SK-N-SH treated with all-trans-retinoic acid at 6 μM for 48 hours (cell line): ENCODE data around the gene ST6GALNAC5.

Source experiments
- ATAC-seq: fragments of 200-7000 bp; cut with Tn5 transposase; 3 replicates; pipeline ENCODE4 v1.9.1; 2020; ENCODE audit warnings: mild to moderate bottlenecking, moderate library complexity
- ARNTL ChIP-seq: fragments of 450-650 bp; formaldehyde crosslinking; IDR thresholded peaks from 2 replicates; pipeline ENCODE4 v1.5.0; 2020; ENCODE audit warnings: low read depth, mild to moderate bottlenecking, moderate library complexity, borderline replicate concordance
- BACH2 ChIP-seq: fragments of 250-450 bp; sonication (Bioruptor Pico); IDR thresholded peaks from 2 replicates; pipeline ENCODE4 v1.9.0; 2021; ENCODE audit warnings: mild to moderate bottlenecking, borderline replicate concordance
- CSDC2 ChIP-seq: fragments of 250-450 bp; sonication (Bioruptor Pico); IDR thresholded peaks from 2 replicates; pipeline ENCODE4 v1.5.0; 2020; ENCODE audit warnings: mild to moderate bottlenecking, moderate library complexity
- ESRRG ChIP-seq: fragments of 250-450 bp; sonication (Bioruptor Pico); IDR thresholded peaks from 2 replicates; pipeline ENCODE4 v1.6.1; 2021; ENCODE audit warnings: mild to moderate bottlenecking
- ISL1 ChIP-seq: fragments of 250-450 bp; sonication (Bioruptor Pico); IDR thresholded peaks from 2 replicates; pipeline ENCODE4 v2.1.2; 2022; ENCODE audit warnings: mild to moderate bottlenecking, moderate library complexity
- OSR1 ChIP-seq: fragments of 250-450 bp; sonication (Bioruptor Pico); IDR thresholded peaks from 2 replicates; pipeline ENCODE4 v1.8.0; 2022; ENCODE audit warnings: moderate library complexity, mild to moderate bottlenecking, inconsistent platforms
- RARB ChIP-seq: fragments of 250-450 bp; sonication (Bioruptor Pico); IDR thresholded peaks from 2 replicates; pipeline ENCODE4 v1.8.0; 2021; ENCODE audit warnings: mild to moderate bottlenecking, moderate library complexity
- SNAI2 ChIP-seq: fragments of 250-450 bp; sonication (Bioruptor Pico); IDR thresholded peaks from 2 replicates; pipeline ENCODE4 v1.5.0; 2020; ENCODE audit warnings: mild to moderate bottlenecking, moderate library complexity
- TCF4 ChIP-seq: fragments of 250-450 bp; sonication (Bioruptor Pico); IDR thresholded peaks from 2 replicates; pipeline ENCODE4 v1.8.0; 2021; ENCODE audit warnings: mild to moderate bottlenecking, moderate library complexity, borderline replicate concordance
- TOX ChIP-seq: fragments of 250-450 bp; sonication (Bioruptor Pico); IDR thresholded peaks from 2 replicates; pipeline ENCODE4 v1.8.0; 2021; ENCODE audit warnings: mild to moderate bottlenecking, moderate library complexity, borderline replicate concordance
- ZC3H10 ChIP-seq: fragments of 250-450 bp; sonication (Bioruptor Pico); IDR thresholded peaks from 2 replicates; pipeline ENCODE4 v1.5.1; 2021; ENCODE audit warnings: mild to moderate bottlenecking, moderate library complexity
- ZFP3 ChIP-seq: fragments of 250-450 bp; sonication (Bioruptor Pico); IDR thresholded peaks from 2 replicates; pipeline ENCODE4 v1.5.0; 2020; ENCODE audit warnings: mild to moderate bottlenecking, moderate library complexity
- ZFP30 ChIP-seq: fragments of 450-650 bp; formaldehyde crosslinking; IDR thresholded peaks from 2 replicates; pipeline ENCODE4 v1.5.0; 2022; ENCODE audit warnings: mild to moderate bottlenecking, moderate library complexity
- ZNF565 ChIP-seq: fragments of 450-650 bp; formaldehyde crosslinking; conservative IDR thresholded peaks from 2 replicates; pipeline ENCODE4 v1.5.0; 2020; ENCODE audit warnings: low read depth, mild to moderate bottlenecking, moderate library complexity
- ZNF70 ChIP-seq: fragments of 450-650 bp; formaldehyde crosslinking; IDR thresholded peaks from 2 replicates; pipeline ENCODE4 v1.5.0; 2020; ENCODE audit warnings: mild to moderate bottlenecking, moderate library complexity
- ZNF8 ChIP-seq: fragments of 450-650 bp; formaldehyde crosslinking; IDR thresholded peaks from 2 replicates; pipeline ENCODE4 v1.5.0; 2020; ENCODE audit warnings: mild to moderate bottlenecking, moderate library complexity
- TF ChIP-seq, protein P1 (sequence below): fragments of 250-450 bp; sonication (Bioruptor Pico); IDR thresholded peaks from 2 replicates; pipeline ENCODE4 v1.5.0; 2020; ENCODE audit warnings: mild to moderate bottlenecking, moderate library complexity
- TF ChIP-seq, protein P2 (sequence below): fragments of 250-450 bp; sonication (Bioruptor Pico); IDR thresholded peaks from 2 replicates; pipeline ENCODE4 v1.5.1; 2021; ENCODE audit warnings: mild to moderate bottlenecking, moderate library complexity
- TF ChIP-seq, protein P3 (sequence below): fragments of 250-450 bp; sonication (Bioruptor Pico); IDR thresholded peaks from 2 replicates; pipeline ENCODE4 v1.8.0; 2021; ENCODE audit warnings: low read depth, mild to moderate bottlenecking, moderate library complexity, borderline replicate concordance
- TF ChIP-seq, protein P4 (sequence below): fragments of 250-450 bp; sonication (Bioruptor Pico); IDR thresholded peaks from 2 replicates; pipeline ENCODE4 v1.5.1; 2020; ENCODE audit warnings: low read depth, mild to moderate bottlenecking, moderate library complexity
- TF ChIP-seq, protein P5 (sequence below): fragments of 250-450 bp; sonication (Bioruptor Pico); IDR thresholded peaks from 2 replicates; pipeline ENCODE4 v1.8.0; 2020; ENCODE audit warnings: mild to moderate bottlenecking, moderate library complexity, borderline replicate concordance

ST6GALNAC5 gene

DNA sequence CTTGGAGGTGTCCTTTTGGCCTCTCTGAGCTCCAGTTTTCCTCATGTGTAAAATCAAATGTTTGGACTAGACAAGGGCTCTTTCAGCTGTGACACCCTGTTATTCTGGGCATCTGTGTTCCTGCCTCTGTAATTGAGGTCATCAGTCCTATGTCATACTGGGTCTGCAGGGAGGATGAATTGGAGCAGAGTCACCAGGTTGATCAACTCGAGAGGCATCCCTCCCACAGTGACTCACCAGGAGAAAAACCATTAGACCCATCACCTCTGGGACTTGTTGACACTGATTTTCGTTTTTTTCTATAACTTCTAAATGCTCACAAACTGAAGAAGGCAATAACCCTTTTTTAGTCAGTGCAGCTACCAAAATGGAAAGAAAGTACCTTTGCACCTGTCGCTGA, 82.2 kb downstream of the ST6GALNAC5 start:
- ATAC-seq, result peak; percentile 53; the same call in 2 of the 3 replicates
- TF ChIP-seq ISL1 (CRISPR knock-in tag) (no peak), ZC3H10 (CRISPR knock-in tag) (no peak), SNAI2 (CRISPR knock-in tag) (no peak), ZFP30 (CRISPR knock-in tag) (no peak), ZNF70 (CRISPR knock-in tag) (no peak), OSR1 (no peak), ESRRG (CRISPR knock-in tag) (no peak), ZNF565 (no peak), TCF4 (CRISPR knock-in tag) (no peak), BACH2 (no peak), ZFP3 (no peak), TOX (CRISPR knock-in tag) (no peak), ZNF8 (CRISPR knock-in tag) (no peak), CSDC2 (CRISPR knock-in tag) (no peak)
- TF ChIP-seq, protein P1, sequence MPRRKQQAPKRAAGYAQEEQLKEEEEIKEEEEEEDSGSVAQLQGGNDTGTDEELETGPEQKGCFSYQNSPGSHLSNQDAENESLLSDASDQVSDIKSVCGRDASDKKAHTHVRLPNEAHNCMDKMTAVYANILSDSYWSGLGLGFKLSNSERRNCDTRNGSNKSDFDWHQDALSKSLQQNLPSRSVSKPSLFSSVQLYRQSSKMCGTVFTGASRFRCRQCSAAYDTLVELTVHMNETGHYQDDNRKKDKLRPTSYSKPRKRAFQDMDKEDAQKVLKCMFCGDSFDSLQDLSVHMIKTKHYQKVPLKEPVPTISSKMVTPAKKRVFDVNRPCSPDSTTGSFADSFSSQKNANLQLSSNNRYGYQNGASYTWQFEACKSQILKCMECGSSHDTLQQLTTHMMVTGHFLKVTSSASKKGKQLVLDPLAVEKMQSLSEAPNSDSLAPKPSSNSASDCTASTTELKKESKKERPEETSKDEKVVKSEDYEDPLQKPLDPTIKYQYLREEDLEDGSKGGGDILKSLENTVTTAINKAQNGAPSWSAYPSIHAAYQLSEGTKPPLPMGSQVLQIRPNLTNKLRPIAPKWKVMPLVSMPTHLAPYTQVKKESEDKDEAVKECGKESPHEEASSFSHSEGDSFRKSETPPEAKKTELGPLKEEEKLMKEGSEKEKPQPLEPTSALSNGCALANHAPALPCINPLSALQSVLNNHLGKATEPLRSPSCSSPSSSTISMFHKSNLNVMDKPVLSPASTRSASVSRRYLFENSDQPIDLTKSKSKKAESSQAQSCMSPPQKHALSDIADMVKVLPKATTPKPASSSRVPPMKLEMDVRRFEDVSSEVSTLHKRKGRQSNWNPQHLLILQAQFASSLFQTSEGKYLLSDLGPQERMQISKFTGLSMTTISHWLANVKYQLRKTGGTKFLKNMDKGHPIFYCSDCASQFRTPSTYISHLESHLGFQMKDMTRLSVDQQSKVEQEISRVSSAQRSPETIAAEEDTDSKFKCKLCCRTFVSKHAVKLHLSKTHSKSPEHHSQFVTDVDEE (CRISPR knock-in tag), result no peak
- TF ChIP-seq, protein P2, sequence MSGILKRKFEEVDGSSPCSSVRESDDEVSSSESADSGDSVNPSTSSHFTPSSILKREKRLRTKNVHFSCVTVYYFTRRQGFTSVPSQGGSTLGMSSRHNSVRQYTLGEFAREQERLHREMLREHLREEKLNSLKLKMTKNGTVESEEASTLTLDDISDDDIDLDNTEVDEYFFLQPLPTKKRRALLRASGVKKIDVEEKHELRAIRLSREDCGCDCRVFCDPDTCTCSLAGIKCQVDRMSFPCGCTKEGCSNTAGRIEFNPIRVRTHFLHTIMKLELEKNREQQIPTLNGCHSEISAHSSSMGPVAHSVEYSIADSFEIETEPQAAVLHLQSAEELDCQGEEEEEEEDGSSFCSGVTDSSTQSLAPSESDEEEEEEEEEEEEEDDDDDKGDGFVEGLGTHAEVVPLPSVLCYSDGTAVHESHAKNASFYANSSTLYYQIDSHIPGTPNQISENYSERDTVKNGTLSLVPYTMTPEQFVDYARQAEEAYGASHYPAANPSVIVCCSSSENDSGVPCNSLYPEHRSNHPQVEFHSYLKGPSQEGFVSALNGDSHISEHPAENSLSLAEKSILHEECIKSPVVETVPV (CRISPR knock-in tag), result no peak
- TF ChIP-seq, protein P3, sequence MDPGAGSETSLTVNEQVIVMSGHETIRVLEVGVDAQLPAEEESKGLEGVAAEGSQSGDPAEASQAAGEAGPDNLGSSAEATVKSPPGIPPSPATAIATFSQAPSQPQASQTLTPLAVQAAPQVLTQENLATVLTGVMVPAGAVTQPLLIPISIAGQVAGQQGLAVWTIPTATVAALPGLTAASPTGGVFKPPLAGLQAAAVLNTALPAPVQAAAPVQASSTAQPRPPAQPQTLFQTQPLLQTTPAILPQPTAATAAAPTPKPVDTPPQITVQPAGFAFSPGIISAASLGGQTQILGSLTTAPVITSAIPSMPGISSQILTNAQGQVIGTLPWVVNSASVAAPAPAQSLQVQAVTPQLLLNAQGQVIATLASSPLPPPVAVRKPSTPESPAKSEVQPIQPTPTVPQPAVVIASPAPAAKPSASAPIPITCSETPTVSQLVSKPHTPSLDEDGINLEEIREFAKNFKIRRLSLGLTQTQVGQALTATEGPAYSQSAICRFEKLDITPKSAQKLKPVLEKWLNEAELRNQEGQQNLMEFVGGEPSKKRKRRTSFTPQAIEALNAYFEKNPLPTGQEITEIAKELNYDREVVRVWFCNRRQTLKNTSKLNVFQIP, result no peak
- TF ChIP-seq, protein P4, sequence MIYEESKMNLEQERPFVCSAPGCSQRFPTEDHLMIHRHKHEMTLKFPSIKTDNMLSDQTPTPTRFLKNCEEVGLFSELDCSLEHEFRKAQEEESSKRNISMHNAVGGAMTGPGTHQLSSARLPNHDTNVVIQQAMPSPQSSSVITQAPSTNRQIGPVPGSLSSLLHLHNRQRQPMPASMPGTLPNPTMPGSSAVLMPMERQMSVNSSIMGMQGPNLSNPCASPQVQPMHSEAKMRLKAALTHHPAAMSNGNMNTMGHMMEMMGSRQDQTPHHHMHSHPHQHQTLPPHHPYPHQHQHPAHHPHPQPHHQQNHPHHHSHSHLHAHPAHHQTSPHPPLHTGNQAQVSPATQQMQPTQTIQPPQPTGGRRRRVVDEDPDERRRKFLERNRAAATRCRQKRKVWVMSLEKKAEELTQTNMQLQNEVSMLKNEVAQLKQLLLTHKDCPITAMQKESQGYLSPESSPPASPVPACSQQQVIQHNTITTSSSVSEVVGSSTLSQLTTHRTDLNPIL, result no peak

DNA sequence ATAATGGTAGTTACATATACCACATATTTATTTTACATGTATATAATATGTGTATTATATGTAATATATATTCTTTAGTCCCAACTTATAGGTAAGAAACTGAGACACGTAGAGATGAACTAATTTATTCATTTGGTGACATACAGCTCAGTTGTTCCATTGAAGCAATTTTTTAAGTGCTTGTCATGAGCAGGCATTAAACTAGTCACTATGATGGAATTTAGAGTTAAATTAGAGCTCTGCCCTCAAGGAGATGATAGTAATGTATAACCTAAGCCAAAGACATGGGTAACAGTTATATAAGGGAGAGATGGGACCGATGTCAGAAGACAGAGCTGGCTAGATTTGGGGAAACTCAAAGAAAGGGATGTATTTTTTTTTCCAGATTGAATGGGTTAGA, 83.0 kb downstream of the ST6GALNAC5 start:
- TF ChIP-seq ZNF8 (CRISPR knock-in tag), result no peak
- TF ChIP-seq OSR1, result no peak
- TF ChIP-seq, protein P3, result no peak
- TF ChIP-seq, protein P4, result no peak
- TF ChIP-seq, protein P1 (CRISPR knock-in tag), result no peak
- TF ChIP-seq, protein P2 (CRISPR knock-in tag), result no peak
- TF ChIP-seq TOX (CRISPR knock-in tag), result no peak
- no peak for TF ChIP-seq ZNF565
- no peak for TF ChIP-seq ZFP3
- no peak for TF ChIP-seq TCF4 (CRISPR knock-in tag)
- no peak for TF ChIP-seq RARB
- TF ChIP-seq SNAI2 (CRISPR knock-in tag), result no peak
- TF ChIP-seq ARNTL (CRISPR knock-in tag), result no peak
- TF ChIP-seq CSDC2 (CRISPR knock-in tag), result no peak
- TF ChIP-seq, protein P5, sequence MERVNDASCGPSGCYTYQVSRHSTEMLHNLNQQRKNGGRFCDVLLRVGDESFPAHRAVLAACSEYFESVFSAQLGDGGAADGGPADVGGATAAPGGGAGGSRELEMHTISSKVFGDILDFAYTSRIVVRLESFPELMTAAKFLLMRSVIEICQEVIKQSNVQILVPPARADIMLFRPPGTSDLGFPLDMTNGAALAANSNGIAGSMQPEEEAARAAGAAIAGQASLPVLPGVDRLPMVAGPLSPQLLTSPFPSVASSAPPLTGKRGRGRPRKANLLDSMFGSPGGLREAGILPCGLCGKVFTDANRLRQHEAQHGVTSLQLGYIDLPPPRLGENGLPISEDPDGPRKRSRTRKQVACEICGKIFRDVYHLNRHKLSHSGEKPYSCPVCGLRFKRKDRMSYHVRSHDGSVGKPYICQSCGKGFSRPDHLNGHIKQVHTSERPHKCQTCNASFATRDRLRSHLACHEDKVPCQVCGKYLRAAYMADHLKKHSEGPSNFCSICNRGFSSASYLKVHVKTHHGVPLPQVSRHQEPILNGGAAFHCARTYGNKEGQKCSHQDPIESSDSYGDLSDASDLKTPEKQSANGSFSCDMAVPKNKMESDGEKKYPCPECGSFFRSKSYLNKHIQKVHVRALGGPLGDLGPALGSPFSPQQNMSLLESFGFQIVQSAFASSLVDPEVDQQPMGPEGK (CRISPR knock-in tag), result no peak
- ATAC-seq, result no peak
